Panc1 (cell line): Measurements from ENCODE around the gene RARS2.

Experiments
- POLR2AphosphoS5 ChIP-seq: IDR thresholded peaks from 2 replicates; pipeline ENCODE4 v1.6.1; 2012; ENCODE audit warnings: mild to moderate bottlenecking, low read depth, low read length, moderate library complexity
- REST ChIP-seq, 2 experiments: IDR thresholded peaks; 2 replicates each; pipeline ENCODE4 v1.6.1; 2011 to 2012; ENCODE audit warnings: low read depth in 2 of 2, control low read depth in 1 of 2, low read length in 1 of 2, mild to moderate bottlenecking in 1 of 2, moderate library complexity in 1 of 2; ENCODE audit not compliant: insufficient read depth in 1 of 2
- SIN3A ChIP-seq: IDR thresholded peaks from 2 replicates; pipeline ENCODE4 v1.6.1; 2012; ENCODE audit warnings: low read depth, mild to moderate bottlenecking, low read length, moderate library complexity, borderline replicate concordance; ENCODE audit not compliant: insufficient read depth
- TCF7L2 ChIP-seq: IDR thresholded peaks from 2 replicates; pipeline ENCODE4 v1.6.1; 2011; ENCODE audit warnings: mild to moderate bottlenecking, low read depth, low read length, inconsistent platforms
- TF ChIP-seq, protein P1 (sequence below): fragments of 450-650 bp; IDR thresholded peaks from 2 replicates; pipeline ENCODE4 v1.5.1; 2017; ENCODE audit warnings: mild to moderate bottlenecking

DNA sequence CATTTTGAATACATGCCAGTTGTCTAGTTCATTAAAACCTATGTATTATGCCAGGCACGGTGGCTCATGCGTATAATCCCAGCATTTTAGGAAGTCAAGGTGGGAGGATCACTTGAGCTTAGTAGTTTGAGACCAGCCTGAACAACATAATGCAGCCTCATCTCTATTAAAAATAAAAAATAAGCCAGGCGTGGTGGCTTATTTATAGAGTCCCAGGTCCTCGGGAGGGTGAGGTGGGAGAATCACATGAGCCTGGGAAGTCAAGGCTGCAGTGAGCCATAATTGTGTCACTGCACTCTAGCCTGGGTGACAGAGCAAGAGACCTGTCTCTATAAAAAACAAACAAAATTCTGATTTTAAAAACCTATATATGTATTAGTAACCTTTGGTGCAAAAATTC, 27.6 kb upstream of the RARS2 start:
- TF ChIP-seq, protein P1, sequence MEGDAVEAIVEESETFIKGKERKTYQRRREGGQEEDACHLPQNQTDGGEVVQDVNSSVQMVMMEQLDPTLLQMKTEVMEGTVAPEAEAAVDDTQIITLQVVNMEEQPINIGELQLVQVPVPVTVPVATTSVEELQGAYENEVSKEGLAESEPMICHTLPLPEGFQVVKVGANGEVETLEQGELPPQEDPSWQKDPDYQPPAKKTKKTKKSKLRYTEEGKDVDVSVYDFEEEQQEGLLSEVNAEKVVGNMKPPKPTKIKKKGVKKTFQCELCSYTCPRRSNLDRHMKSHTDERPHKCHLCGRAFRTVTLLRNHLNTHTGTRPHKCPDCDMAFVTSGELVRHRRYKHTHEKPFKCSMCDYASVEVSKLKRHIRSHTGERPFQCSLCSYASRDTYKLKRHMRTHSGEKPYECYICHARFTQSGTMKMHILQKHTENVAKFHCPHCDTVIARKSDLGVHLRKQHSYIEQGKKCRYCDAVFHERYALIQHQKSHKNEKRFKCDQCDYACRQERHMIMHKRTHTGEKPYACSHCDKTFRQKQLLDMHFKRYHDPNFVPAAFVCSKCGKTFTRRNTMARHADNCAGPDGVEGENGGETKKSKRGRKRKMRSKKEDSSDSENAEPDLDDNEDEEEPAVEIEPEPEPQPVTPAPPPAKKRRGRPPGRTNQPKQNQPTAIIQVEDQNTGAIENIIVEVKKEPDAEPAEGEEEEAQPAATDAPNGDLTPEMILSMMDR = no peak
- TF ChIP-seq POLR2AphosphoS5 = no peak
- TF ChIP-seq REST (IDR thresholded peaks at IDR 0.05; ENCODE audit: insufficient read depth in 1 of 2, low read depth in 2 of 2, low read length in 1 of 2) = no peak
- TF ChIP-seq SIN3A = no peak
- TF ChIP-seq TCF7L2 = no peak
